GM12801 (cell line): ENCODE results near the gene PRRT1.

ENCODE experiments used
- CTCF ChIP-seq: IDR thresholded peaks from one replicate; pipeline ENCODE4 v1.5.1; 2011; ENCODE audit warnings: control low read depth; ENCODE audit not compliant: insufficient read length; ENCODE audit errors: extremely low read depth

Gene PRRT1

DNA sequence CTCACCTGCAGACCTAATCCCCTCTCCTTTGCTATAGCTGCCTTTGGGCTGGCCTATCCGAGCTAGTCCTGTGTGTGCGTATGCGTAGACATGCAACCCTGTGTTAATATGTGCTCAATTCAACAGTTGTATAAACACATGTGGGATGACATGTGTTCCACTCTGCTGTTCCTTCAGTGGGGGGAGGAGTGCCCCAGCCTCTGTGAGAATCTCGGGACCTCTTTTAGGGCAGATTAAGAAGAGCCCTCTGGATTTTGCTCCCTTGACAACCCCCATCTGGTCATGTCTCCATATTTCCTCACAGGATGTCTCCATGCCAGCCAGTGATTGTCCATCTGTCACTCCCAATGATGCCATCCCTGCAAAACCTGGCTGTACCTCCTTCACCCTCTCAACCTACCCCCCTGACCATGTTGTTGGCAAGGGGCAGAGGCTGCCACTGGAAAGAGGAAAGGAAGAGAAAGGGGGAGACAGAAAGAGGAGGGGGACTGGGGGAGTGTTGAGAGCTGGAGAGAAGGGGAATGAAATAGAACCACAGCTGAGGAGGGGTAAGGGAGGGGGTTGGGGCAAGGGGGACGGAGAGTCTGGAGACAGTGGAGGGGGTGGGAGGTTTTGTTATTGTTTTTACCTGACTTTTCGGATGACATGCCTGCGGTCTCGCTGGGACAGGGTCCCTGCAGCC, 417 bp downstream of the PRRT1 start:
- no peak for TF ChIP-seq CTCF

GRCh38 chr6:32149932-32150870, 1.5 kb downstream of the PRRT1 start:
- no peak for TF ChIP-seq CTCF

DNA sequence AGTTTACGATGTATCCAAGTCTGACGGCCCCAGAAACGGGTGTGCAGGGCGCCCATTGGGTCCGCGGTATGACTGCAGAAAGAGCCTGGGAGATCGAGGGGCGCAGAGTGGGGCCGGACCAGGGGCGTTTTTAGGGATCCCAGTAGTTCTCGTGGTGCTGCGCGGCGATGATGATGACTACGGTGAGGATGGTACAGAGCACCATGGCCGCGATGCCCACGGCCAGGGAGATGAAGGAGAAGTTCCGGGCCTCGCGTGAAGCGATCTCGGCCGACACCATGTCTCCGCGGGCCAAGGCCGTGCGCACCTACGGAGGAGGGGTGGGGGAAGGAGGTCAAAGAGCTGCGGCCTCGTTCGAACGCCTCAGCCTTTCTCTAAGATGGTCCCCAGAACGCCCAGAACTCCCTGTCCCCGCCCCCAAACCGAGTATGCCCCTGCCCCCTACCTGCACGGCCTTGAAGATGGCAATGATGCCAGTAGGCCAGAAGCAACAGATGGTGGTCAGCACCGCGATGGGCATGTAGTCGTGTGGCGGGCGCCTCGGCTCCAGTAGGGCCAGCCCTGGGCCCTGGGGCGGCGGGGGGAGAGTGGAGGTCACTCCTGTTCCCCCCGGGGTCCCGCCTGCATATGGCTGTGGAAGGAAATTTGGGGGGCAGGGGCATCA, 2.5 kb downstream of the PRRT1 start:
- no peak for TF ChIP-seq CTCF

- no peak for TF ChIP-seq CTCF
Observed at GRCh38 chr6:32148289-32149091, 3.2 kb downstream of the PRRT1 start.

GRCh38 chr6:32147401-32148132, 4.2 kb downstream of the PRRT1 start:
- TF ChIP-seq CTCF: no peak

GRCh38 chr6:32146687-32147086, 5.1 kb downstream of the PRRT1 start:
- TF ChIP-seq CTCF: no peak
